Type B pancreatic cell (in vitro differentiated cells): Measurements from ENCODE around the gene ACHE. TPM values are rescaled to one million over a fixed set of nuclear protein-coding genes. Genes with fewer than 3 reads are reported as not detected.
A peak's percentile ranks its signal among the peaks of the same experiment; 100 is the strongest.

Source experiments
- DNase-seq: peaks from one replicate; pipeline ENCODE4 v3.0.0; 2021; ENCODE audit warnings: mixed read lengths; ENCODE audit not compliant: unreplicated experiment; ENCODE audit errors: extremely low spot score
- H3K27ac Mint-ChIP-seq: 2 replicates; pipeline ENCODE4 v1.8.0; 2021; ENCODE audit warnings: mild to moderate bottlenecking, mixed read lengths
- H3K27me3 Mint-ChIP-seq: 2 replicates; pipeline ENCODE4 v1.8.0; 2021; ENCODE audit warnings: mixed read lengths
- H3K36me3 Mint-ChIP-seq: 2 replicates; pipeline ENCODE4 v1.8.0; 2021; ENCODE audit warnings: mixed read lengths
- H3K4me1 Mint-ChIP-seq: one replicate; pipeline ENCODE4 v1.8.0; 2021; ENCODE audit warnings: mixed read lengths; ENCODE audit not compliant: unreplicated experiment
- H3K4me3 Mint-ChIP-seq: 2 replicates; pipeline ENCODE4 v1.8.0; 2021; ENCODE audit warnings: mild to moderate bottlenecking, mixed read lengths
- H3K9me3 Mint-ChIP-seq: 2 replicates; pipeline ENCODE4 v1.8.0; 2021; ENCODE audit warnings: mixed read lengths
- CTCF ChIP-seq: fragments of 200-600 bp; sonication (generic); conservative IDR thresholded peaks from 2 replicates; pipeline ENCODE4 v1.5.0; 2021; ENCODE audit warnings: antibody characterized with exemption, mild to moderate bottlenecking
- total RNA-seq: library from RNA; stranded (reverse); gene quantifications from 2 replicates; pipeline ENCODE4 v1.2.1, GENCODE V29; 2021; ENCODE audit warnings: low replicate concordance

The ACHE gene
- total RNA-seq, 1 donor from 2014 or later, result 7.1 TPM

GRCh38 chr7:100893910-100894721 lies 1.6 kb downstream of the ACHE start:
- Mint-ChIP-seq H3K4me1 (peaks cover 17% of the 10 kb centered on the region), H3K9me3 (no peaks in the 10 kb centered on the region), H3K27me3 (peaks cover 21% of the 10 kb centered on the region), H3K27ac (peak overlapping the region; percentile 58), H3K4me3 (peak overlapping the region; percentile 78), H3K36me3 (no peaks in the 10 kb centered on the region)
- no peak for DNase-seq
- no peak for TF ChIP-seq CTCF

GRCh38 chr7:100893318-100893895 lies 2.3 kb downstream of the ACHE start:
- Mint-ChIP-seq H3K27me3 (peaks cover 21% of the 10 kb centered on the region), H3K4me3 (no peak overlapping the region), H3K27ac (no peak overlapping the region), H3K4me1 (peaks cover 20% of the 10 kb centered on the region), H3K9me3 (no peaks in the 10 kb centered on the region), H3K36me3 (peaks cover 3% of the 10 kb centered on the region)
- TF ChIP-seq CTCF, result no peak
- no peak for DNase-seq

DNA sequence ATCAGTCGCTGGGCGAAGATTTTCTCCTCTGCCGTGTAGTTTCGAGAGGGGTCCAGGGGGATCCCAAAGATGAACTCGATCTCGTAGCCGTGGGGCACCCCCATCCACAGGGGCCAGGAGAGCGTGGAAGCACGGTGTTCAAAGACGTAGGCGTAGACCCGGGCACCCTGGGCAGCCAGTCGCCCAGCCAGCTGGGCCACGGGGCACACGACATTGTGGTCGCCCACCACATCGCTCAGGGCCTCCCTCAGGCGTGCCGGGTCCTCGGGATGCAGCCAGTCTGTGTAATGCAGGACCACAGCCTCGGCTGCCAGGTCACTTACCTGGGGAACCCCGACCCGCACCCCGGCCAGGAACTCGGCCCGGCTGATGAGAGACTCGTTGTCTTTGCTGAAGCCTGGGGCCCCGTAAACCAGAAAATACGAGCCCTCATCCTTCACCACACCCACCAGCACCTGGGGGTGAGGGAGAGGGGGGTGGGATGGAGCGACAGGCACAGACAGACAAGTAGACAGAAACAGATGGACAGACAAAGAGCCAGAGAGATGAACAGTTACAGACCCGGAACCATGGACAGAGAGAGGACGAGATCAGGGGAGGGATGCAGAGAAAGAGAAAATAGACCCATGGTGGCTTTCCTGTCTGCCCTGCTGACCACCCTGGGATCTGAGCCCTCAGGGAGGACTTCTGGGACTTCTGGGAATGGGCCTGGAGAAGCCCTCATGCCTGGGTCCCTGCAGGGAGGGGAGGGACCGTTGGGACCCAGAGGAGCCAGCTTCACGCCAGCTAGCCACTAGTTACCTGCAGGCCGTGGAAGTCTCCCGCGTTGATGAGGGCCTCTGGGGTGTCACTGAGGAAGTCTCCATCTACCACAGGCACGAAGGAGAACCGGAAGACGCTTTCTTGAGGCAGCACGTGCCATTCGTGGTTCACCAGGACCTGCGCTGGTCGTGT lies 3.0 kb downstream of the ACHE start:
- no peak for TF ChIP-seq CTCF
- Mint-ChIP-seq H3K4me3 (peak overlapping the region; percentile 93), H3K9me3 (no peaks in the 10 kb centered on the region), H3K4me1 (peaks cover 27% of the 10 kb centered on the region), H3K36me3 (peaks cover 6% of the 10 kb centered on the region), H3K27me3 (peaks cover 14% of the 10 kb centered on the region), H3K27ac (no peak overlapping the region)
- no peak for DNase-seq

DNA sequence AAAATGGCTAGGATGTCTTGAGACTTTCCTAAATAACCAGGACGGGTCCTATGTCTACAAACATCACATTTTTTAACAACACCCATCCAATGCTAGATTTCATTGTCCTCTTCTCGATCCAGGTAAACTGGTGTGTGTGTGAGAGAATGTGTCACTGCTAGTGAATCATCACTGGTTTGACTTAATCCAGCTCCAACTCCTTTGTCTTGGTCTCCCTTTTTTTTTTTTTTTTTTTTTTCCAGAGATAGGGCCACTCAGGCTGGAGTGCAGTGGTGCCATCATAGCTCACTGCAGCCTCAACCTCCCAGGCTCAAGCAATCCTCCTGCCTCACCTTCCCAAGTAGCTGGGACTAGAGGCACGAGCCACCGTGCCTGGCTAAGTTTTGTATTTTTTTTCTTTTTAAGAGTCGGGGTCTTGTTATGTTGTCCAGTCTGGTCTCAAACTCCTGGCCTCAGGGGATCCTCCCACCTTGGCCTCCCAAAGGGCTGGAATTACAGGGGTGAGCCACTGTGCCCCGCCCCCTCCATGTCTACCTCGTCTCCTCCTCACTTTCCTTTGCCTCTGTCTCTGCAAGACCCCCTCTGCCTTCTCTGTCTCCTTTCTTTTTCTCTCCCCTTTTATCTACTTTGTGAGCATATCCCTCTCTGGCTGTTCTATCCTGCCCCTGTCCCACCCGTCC lies 4.0 kb downstream of the ACHE start:
- no peak for TF ChIP-seq CTCF
- peaks cover 14% of the 10 kb centered on the region for H3K36me3 Mint-ChIP-seq
- peak overlapping the region; percentile 93 for H3K4me3 Mint-ChIP-seq

More for the DNA sequence above, 4.0 kb downstream of the ACHE start:
- Mint-ChIP-seq H3K27ac (peak overlapping the region; percentile 95), H3K4me1 (peaks cover 34% of the 10 kb centered on the region), H3K9me3 (no peaks in the 10 kb centered on the region), H3K27me3 (peaks cover 8% of the 10 kb centered on the region)
- DNase-seq, result no peak
